ENCODE results near the gene TMX4.

The TMX4 gene

GRCh38 chr20:7935027-7935551 is 84.5 kb downstream of the TMX4 start:
- no peak overlapping the region for H3K4me3 ChIP-seq (ENCODE audit: low read depth, low read length)

DNA sequence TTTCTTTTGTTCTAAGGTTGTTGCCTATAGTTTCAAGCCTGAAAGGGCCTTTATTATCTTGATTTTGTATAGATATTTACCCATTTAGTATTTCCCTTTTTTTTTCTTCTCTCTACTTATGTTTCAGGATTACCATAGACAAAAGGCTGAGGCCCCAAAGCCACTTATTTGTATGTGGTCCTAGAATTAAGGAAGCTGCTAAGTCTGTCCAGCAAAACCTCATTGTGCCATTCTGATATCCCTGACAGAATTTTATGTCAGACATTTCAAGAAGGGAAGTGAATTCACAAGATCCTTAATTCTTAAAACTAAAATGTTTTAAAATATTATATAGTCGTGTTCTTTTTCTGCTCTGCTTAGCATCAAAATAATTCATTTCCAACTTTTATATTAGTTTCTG is 86.2 kb downstream of the TMX4 start:
- no peaks in the 10 kb centered on the region for H3K9me3 ChIP-seq
- no peaks in the 10 kb centered on the region for H3K36me3 ChIP-seq
- H3K4me1 ChIP-seq: no peaks in the 10 kb centered on the region
- no peak for DNase-seq
- no peaks in the 10 kb centered on the region for H3K27me3 ChIP-seq
- TF ChIP-seq, protein P1, sequence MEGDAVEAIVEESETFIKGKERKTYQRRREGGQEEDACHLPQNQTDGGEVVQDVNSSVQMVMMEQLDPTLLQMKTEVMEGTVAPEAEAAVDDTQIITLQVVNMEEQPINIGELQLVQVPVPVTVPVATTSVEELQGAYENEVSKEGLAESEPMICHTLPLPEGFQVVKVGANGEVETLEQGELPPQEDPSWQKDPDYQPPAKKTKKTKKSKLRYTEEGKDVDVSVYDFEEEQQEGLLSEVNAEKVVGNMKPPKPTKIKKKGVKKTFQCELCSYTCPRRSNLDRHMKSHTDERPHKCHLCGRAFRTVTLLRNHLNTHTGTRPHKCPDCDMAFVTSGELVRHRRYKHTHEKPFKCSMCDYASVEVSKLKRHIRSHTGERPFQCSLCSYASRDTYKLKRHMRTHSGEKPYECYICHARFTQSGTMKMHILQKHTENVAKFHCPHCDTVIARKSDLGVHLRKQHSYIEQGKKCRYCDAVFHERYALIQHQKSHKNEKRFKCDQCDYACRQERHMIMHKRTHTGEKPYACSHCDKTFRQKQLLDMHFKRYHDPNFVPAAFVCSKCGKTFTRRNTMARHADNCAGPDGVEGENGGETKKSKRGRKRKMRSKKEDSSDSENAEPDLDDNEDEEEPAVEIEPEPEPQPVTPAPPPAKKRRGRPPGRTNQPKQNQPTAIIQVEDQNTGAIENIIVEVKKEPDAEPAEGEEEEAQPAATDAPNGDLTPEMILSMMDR (IDR thresholded peaks at IDR 0.05; ENCODE audit: low read depth, low read length): no peak
- H3K4me3 ChIP-seq (ENCODE audit: low read depth, low read length): no peak overlapping the region

More at GRCh38 chr20:7935027-7935551, 84.5 kb downstream of the TMX4 start:
- no peaks in the 10 kb centered on the region for H3K36me3 ChIP-seq
- H3K27me3 ChIP-seq: no peaks in the 10 kb centered on the region
- no peaks in the 10 kb centered on the region for H3K9me3 ChIP-seq
- no peak for DNase-seq
- TF ChIP-seq, protein P1 (IDR thresholded peaks at IDR 0.05; ENCODE audit: low read depth, low read length): no peak
- no peaks in the 10 kb centered on the region for H3K4me1 ChIP-seq

- no peak for DNase-seq
Measured at GRCh38 chr20:7930343-7930742, 89.2 kb downstream of the TMX4 start.

More at GRCh38 chr20:7930343-7930742, 89.2 kb downstream of the TMX4 start:
- Histone ChIP-seq H3K27me3 (peaks cover 7% of the 10 kb centered on the region; the same call in 1 of the 2 replicates), H3K4me1 (no peaks in the 10 kb centered on the region), H3K9me3 (no peaks in the 10 kb centered on the region), H3K36me3 (no peaks in the 10 kb centered on the region), H3K4me3 (ENCODE audit: low read depth, low read length) (no peak overlapping the region)
- TF ChIP-seq, protein P1 (IDR thresholded peaks at IDR 0.05; ENCODE audit: low read depth, low read length): no peak

Data from BE2C (cell line).